ENCODE measurements around the gene HEXA.

HEXA gene

GRCh38 chr15:72375501-72375845 lies 341 bp downstream of the HEXA start:
- no peak for DNase-seq (ENCODE audit: low read depth in 2 of 2)

- no peak for DNase-seq (ENCODE audit: low read depth in 2 of 2)
These were observed 3.5 kb downstream of the HEXA start for GRCh38 chr15:72372361-72372760.

GRCh38 chr15:72369964-72370363 lies 5.8 kb downstream of the HEXA start:
- no peak for DNase-seq (ENCODE audit: low read depth in 2 of 2)

- DNase-seq (ENCODE audit: low read depth in 2 of 2), result no peak
These were observed 6.9 kb downstream of the HEXA start for GRCh38 chr15:72368899-72369298.

- DNase-seq (ENCODE audit: low read depth in 2 of 2), result no peak
These were observed 7.5 kb downstream of the HEXA start for GRCh38 chr15:72368325-72368724.

- DNase-seq (ENCODE audit: low read depth in 2 of 2), result no peak
These were observed 10.0 kb downstream of the HEXA start for GRCh38 chr15:72365844-72366243.

- no peak for DNase-seq (ENCODE audit: low read depth in 2 of 2)
These were observed 14.6 kb downstream of the HEXA start for GRCh38 chr15:72361176-72361575.

- DNase-seq (ENCODE audit: low read depth in 2 of 2), result no peak
These were observed 17.1 kb downstream of the HEXA start for GRCh38 chr15:72358650-72359171.

- no peak for DNase-seq (ENCODE audit: low read depth in 2 of 2)
These were observed 17.7 kb downstream of the HEXA start for GRCh38 chr15:72358121-72358520.

- no peak for DNase-seq (ENCODE audit: low read depth in 2 of 2)
These were observed 21.3 kb downstream of the HEXA start for GRCh38 chr15:72354496-72354895.

GRCh38 chr15:72353266-72353665 lies 22.5 kb downstream of the HEXA start:
- no peak for DNase-seq (ENCODE audit: low read depth in 2 of 2)

GRCh38 chr15:72345806-72346205 lies 30.0 kb downstream of the HEXA start:
- no peak for DNase-seq (ENCODE audit: low read depth in 2 of 2)

- no peak for DNase-seq (ENCODE audit: low read depth in 2 of 2)
These were observed 30.5 kb downstream of the HEXA start for GRCh38 chr15:72345280-72345679.

GRCh38 chr15:72344602-72345001 lies 31.2 kb downstream of the HEXA start:
- DNase-seq (ENCODE audit: low read depth in 2 of 2), result no peak

GRCh38 chr15:72342385-72342784 lies 33.4 kb downstream of the HEXA start:
- no peak for DNase-seq (ENCODE audit: low read depth in 2 of 2)

- no peak for DNase-seq (ENCODE audit: low read depth in 2 of 2)
These were observed 34.5 kb downstream of the HEXA start for GRCh38 chr15:72341361-72341760.

GRCh38 chr15:72340366-72340765 lies 35.4 kb downstream of the HEXA start:
- no peak for DNase-seq (ENCODE audit: low read depth in 2 of 2)

GRCh38 chr15:72339777-72340177 lies 36.0 kb downstream of the HEXA start:
- no peak for DNase-seq (ENCODE audit: low read depth in 2 of 2)

GRCh38 chr15:72338617-72339321 lies 37.0 kb downstream of the HEXA start:
- DNase-seq (ENCODE audit: low read depth in 2 of 2), result no peak

GRCh38 chr15:72338148-72338547 lies 37.7 kb downstream of the HEXA start:
- DNase-seq (ENCODE audit: low read depth in 2 of 2), result no peak

- no peak for DNase-seq (ENCODE audit: low read depth in 2 of 2)
These were observed 41.0 kb downstream of the HEXA start for GRCh38 chr15:72334842-72335241.

- no peak for DNase-seq (ENCODE audit: low read depth in 2 of 2)
These were observed 44.8 kb downstream of the HEXA start for GRCh38 chr15:72331021-72331420.

GRCh38 chr15:72323752-72324151 lies 52.1 kb downstream of the HEXA start:
- DNase-seq (ENCODE audit: low read depth in 2 of 2), result no peak
